Stimulated activated CD8-positive, alpha-beta memory T cell treated with anti-CD3 and anti-CD28 coated beads, Interleukin-7, amount 100 ng/mL, for 48 hours (primary cell): Measurements from ENCODE around the gene SMG6.

ENCODE experiments used
- DNase-seq, 2 donors: peaks; one replicate each; pipeline ENCODE4 v3.0.0-alpha.2; 2020; ENCODE audit warnings: low read depth in 1 of 2; ENCODE audit errors: extremely low read depth in 1 of 2

Gene SMG6

DNA sequence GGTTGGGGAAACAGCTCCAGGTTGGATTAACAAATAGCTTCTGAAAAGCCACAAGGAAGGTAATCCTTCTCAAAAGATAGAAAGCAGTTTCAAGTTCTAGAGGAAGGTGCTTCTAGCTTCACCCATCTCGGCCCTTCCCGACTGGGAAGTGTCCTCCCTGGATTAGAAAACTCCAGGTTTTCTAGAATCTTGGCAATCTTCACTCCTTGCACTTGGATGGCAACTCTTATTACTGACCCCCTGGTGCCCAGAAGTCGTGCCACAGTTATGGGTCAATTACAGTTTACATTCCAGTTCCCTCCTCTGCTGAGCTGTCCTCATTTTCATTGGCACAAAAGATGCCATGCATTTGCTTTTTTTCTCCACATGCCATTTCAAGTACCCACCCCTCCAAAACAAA is 65.6 kb downstream of the SMG6 start:
- no peak for DNase-seq

DNA sequence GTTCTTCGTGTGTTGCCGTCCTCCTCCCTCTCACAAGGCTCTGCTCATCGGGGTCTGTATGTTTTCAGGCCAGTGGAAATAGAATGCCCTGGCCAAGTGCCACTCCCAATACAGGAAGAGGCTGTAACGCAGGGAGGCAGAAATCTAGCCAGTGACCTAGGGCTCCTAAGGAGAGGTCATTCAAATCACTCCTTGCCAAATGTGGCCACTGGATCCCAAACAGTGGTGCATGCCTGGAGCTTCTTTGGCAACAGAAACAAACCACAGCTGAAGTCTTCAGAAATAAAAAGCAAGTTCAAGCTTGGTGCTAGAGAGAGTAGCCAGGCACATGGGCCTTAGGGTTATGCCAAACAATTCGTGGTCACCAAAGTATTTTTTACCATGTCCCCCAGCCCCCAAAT is 66.1 kb downstream of the SMG6 start:
- DNase-seq: no peak

DNA sequence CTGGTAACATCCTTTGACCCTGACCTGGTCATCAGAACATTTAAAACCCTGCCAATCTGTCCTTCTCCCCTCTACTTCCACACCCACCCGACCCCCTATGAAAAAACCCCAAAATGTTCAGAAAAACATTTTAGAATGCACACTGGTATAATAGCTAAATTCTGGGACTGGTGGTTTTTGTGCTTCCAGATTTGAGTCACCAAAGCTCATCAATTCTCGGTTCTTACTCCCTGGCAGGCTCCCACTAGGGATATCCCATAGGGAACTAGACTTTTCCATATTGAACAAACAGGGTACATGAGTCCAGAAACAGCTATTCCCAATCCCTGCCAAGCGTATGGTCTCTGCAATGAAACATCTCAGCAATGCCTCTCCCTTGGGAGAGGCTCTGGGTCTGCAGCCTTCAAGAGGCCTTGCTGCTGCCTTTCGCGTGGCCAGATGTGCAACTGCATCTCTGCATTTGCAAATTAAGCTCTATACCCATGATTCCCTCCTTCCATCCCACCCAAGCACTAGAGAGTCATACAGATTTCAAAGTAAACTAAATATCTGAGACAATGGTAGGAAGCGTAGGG is 67.7 kb downstream of the SMG6 start:
- no peak for DNase-seq

DNA sequence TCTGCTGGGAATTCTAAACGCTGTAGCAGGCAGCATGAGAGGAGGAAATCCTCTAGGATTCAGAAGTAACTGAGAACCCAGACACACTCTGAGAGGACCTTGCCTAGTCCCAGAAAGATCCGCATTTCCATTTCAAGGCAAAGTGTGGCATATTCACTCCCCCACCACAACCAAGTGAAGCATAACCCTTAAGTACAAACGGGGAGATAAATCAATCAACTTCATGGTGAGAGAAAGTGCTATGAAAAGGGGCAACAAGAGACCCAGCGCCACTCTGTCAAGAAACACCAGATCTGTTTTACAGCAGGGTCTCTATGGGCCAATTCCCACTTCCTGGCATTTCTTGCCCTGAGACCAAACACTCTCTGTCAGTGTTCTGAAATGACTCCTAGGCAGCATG is 68.3 kb downstream of the SMG6 start:
- DNase-seq: no peak

DNA sequence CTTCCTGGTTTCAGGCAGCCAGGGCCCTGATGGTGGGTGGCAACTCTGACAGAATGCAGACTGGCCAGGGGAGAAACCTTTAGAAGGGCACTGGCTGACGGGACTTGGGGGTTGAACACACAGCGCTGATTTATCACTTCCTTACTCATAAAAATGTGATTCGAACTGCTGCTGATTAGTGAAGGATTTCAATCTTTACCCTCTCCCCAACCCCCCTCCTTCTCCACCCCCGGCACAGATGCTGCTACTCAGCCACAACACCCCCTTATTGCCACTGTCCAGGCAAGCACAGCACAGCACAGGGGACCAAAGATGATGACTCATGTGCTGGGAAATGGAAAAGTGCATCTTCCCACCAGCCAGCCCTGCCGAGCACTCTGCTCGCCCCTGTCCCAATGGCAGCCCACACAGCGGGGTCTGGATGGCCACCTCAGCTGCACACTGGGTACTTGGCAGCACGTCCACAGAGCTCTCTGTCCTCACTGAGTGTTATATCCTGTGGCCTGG is 70.1 kb downstream of the SMG6 start:
- DNase-seq: no peak

DNA sequence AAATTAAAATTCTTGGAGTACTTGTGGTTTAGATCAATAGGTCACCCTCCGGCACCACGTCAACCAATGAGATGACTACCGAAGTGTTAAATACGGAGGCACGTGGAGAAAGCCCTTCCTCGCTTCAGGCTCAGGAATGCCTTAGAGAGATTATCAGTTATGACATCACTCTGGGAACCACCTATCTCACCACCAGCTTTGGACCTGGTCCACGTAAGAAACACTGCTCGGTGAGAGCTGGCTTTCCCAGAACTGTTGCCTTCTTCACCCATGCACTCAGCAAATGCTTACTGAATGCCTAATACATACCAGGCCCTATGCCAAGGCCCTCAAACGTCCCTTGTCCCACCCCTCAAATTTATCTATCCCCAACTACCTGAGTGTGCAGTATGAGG is 71.3 kb downstream of the SMG6 start:
- no peak for DNase-seq

DNA sequence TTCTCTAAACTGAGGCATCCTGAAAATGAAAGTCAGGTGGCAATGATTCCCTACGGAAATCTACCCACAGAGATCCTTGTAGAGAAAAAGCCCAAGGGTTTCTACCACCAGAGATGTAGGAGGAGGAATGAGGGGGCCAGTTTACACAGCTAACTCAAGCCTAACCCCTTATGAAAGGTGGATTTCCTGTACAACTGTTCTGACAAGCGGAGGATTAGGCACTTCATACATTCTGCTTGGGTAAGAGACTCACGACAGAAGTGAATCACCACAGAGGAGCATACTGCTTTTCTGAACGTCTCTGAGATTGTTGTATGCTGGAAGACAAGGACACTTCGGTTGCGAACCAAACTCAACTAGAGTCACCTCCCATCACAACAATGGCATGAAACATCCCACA is 72.7 kb downstream of the SMG6 start:
- DNase-seq: no peak

DNA sequence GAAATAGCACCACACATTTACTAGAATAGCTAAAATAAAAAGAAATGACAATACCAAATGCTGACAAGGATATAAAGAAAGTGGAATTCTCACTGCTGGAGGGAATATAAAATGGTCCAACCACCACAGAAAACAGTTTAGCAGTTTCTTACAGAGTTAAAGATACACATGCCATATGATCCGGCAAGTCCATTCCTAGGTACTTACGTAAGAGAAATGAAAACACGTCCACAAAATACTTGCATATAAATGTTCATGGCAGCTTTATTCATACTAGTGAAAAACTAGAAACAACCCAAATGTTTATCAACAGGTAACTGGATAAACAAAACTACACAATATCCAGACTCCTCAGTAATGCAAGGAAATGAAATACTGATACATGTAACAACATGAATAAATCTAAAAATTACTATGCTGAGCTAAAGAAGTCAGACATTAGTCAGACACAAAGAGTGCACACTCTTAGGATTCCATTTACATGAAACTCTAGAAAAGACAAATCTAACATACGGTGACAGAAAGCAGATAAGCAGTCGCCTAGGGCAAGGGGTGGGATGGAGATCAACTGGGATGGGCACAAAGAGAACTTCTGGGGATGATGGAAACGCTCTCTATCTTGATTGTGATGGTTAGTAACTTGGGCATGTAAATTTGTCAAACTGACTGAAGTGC is 76.4 kb downstream of the SMG6 start:
- no peak for DNase-seq

DNA sequence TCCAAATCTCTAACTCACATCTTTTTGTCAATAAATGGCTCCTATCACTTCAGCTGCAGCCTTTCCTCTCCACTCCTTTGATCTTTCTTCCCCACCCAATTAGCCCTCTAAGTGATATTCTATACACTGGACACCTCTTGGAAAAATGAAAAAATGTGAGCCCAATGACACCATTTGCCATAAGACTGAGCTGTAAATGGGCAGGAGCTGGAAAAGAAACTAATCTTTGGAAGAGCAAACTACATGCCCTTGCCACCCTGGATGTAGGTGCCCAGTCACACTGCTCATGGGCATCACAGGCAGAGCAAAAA is 80.0 kb downstream of the SMG6 start:
- no peak for DNase-seq

DNA sequence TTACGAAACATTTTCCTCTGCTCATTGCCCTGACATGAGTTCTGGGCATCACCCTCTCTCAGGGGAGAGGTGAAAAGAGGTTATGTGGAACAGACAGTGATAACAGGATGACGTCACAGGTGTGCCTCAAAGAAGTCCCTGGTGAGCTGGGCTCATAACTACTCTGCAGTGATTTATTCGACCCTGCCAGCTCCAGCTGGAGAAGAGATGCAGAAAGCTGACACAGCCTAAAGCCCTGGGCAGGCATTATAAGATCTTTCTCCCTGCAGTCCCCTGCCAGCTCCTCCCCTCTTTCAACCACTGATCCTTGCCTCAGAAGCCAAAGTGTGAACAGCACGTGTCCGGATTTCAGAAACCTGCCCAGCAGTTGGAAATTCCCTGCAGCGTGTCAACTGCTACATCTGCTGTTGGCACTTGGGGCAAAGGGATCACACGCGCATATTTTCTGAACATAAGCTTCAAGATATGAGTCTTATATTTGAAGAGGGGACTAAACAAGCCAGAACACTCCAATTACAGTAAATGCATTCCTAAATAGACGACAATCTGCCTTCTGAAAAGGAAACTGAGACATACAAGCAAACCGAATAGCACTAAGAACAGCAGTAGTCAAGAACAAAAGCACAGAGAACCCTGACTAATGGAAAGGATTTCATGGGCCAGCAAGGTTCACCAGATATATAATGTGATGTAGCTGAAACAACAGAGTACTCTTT is 80.5 kb downstream of the SMG6 start:
- DNase-seq: peak; percentile 42 to 43

DNA sequence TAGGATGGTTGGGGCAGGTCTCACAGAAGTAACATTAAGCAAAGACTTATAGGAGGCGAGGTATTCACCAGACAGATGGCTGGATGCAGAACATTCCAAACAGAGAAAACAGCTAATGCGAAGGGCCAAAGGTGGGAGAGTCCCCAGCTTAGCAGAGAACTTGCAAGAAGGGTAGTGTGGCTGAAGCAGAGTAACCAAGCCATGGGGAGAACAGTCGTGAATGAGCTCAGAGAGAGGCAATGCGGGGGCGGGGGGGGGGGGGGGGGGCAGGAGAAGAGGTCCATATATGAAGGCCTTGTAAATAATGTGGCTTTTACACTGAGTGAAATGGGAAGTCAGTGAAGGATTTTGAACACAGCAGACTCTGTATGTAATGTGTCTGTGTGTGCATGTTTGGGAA is 81.3 kb downstream of the SMG6 start:
- DNase-seq: no peak

DNA sequence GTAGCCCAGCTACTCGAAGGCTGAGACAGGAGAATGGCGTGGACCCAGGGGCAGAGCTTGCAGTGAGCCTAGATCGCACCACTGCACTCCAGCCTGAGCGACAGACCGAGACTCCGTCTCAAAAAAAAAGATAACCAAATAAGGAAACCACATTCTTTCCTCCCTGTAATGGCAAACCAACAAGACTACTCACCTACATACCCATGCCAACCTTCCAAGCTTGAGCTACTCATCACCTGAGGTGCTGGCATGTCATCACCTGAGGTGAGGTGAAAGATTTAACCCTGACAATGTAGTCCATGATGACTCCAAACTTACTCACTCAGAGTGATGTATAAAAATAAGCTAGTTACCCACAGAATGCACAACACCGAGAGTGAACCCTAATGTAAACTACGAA is 85.2 kb downstream of the SMG6 start:
- no peak for DNase-seq

DNA sequence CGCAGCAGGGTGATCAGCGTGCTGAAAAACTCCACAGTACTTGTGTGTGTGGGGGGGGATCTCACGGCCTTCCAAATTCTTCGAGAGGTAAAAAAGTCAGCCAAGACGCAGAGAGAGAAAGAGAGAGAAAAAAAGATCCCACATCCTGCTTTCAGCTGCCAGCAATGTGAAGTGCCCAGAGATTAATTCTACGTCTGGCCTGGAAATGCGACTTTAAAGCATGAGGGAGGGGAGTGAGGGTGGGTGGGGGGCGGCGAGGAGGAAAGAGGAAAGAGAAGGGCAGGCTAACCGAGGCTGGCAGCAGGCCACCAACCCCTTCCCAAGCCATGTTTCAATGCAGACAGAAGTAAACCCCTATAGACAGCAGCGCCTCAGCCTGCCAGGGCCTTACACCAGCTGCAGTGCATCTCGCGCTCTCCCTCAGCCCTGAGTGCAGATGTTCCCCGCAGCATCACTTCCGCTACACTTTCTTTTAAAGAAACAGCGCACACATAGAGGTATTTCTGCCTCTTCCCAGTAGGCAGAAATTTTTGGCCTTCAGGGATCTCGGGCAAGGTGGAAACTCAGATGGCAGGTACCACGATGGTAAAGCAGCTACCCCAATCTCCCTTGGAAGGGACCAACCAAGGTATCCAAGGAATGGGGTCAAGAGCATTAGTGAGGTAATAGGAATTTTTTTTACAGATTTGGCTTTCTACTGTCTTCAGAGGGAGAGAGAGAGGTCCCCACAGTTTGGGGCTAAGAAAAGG is 87.8 kb downstream of the SMG6 start:
- DNase-seq: peak; percentile 33 to 53

DNA sequence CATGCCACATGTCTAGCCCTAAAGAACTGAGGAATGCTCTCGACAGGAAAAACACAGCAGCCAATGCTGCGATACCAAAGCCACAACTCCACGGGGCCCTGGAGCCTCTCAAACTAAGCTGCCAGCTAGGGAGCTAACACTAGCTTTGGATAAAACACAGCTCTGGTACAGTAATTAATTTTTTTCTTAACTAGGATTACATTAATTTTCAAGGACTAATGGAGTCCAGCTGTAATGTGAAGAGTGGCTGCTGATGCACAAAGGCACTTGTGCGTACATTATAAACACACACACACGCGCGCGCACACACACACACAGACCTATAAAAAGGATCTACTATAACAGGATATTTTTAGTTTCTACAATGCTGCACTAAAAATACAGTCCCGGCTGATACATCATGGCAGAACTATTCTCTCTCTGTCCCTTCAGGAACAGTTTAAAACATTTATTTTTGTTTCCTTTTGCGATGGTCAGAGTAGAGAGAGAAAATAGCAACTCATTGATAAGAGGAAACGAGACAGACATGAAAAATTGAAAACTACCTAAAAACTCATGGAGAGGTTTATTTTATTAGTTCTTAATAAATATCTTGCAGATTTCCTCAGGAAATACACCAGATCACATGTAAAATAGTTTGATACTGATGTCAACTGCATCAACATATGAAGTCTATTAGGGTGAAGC is 88.5 kb downstream of the SMG6 start:
- no peak for DNase-seq

DNA sequence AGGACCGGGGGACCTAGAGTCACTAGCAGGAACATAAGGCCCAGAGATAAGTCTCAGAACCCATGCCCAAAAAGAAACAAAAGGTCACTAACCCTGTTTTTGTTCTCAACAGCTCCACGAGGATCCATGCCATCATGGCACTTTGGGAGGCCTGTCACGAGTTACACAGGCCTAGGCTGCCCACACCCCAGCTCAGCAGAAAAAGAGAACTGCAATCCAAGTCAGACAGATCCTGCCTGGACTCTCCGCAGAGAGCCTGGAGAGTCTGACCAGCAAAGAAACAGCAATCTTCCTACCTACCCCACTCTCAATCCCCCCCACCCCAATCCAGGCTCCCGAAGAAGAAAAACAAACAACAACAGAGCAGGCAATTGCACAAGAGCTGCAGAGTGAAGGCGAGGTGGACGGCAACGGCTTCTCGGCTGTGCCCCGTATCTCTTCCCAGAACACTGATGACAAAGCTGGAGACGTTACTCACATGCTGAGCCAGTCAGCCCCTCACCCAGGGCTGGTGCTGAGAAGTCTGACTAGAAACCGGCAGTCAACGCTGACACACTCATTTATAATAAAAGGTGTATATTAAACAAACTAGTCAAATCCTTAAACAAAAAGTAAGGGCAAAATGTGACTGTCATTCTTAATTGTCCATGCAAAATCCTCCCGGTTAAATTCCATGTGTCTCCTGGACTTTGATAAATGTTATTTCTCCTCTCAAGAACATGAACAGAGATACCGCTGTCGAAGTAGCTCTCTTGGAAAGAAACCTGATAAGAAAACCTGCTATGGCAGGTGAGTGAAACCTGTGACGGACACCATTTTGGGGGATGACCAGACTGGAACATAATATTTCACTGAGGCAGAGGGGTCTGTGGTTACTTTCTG is 89.3 kb downstream of the SMG6 start:
- DNase-seq: no peak

DNA sequence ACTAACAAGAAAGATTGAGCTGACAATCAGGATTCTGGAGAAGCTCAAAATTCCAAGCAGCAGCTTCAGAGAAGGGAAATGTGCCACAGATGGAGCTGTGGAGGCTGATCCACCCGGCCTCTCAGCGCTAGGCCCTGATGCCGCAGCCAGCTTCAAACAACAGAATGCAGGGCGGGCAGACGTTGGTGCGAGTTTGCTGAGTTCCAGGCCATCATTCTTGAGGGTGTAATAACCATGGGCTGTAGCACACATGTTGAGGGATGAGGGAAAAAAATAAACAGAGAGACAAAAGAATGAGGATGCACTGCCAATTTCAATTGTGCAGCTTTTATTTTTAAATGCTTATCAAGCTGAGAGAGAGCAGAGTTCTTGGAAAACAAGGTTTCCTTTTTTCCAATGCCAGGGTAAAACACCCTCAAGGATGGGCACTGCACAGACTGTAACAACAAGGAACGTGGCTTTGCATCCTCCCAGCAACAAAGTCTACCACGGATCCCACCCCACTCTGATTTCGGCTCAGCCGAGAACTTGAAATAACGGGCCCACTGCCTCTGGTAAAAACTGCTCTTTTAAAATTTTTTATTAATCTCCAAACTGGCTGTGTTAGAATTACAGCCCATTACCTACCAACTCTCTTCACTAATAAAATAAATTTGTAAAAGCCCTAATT is 90.2 kb downstream of the SMG6 start:
- DNase-seq: no peak

DNA sequence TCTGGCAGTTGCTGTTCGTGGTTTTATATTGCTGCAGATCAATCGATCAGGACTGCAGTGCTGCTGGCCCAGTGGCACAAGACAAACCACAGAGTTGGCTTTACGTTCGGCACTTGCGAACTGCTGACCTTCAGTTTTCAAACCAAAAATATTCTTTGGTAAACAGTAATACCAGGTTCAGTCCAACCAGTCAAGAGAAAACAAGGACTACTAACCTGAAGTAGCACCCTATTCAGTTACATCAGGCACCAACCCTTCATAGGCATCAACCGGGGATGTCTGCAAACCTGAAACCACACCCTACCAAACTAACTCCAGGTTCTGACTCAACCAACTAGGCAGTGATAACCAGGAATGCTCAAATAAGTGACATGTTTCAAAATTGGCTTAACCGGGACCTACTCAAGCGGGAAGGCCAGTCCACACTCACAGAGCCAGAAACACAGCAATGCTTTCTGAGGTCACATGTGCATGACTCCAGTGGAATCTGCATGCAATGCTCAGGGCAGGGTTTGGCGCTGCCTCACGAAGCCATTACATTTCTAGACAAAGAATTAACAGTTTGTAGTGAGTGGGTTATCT is 91.1 kb downstream of the SMG6 start:
- DNase-seq: no peak

DNA sequence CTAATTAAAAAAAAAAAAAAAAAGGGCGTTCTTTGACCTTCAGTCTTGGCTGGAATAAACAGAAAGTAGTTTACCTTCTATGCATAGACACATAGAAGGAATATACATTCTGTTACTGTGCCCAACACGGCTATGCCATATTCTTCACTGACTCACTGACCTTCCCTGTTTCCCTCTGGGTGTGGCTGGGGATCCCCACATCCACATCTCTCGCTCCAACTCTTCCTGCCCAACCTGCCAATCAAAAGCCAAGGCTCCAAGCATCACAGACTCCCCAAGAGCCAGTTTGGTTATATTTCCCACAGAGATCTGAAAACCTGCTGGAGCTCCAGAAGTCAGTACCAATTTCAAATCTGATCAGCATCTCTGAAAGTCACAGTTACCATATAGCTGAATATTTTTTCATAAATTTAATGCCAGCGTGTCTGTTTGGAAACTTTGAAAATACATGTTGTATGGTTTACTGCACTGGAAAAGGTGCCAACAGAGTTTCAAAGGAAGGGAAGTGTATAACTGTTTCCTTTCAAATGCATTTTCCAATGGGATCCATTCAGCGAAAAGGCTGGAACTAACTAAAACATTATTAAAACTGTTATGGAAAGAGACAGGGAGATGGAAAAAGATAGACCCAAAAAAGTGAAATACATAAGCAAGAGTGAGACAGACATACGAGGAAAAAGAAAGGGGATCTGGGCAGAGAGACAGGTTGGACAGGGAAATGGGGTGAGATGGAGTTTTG is 91.8 kb downstream of the SMG6 start:
- DNase-seq: no peak

DNA sequence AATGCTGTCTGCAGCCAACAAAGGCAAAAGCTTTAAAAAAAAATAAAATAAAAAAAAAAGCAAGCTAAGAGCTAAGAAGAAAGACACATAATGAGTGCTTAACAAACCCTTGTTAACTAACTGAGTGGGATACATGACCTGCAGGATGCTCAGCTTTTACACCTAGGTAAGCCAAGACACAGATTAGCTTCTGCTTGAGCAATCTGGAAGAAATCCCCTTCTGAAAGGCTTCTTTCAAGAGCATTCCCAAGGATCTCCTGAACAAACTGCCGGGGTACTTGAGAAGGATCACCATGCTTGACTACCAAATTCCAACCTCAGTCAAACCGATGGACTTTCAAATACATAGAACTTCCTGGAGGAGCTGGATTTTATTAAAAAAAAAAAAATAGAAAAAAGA is 92.9 kb downstream of the SMG6 start:
- DNase-seq: no peak
